ENCODE data around the gene PERM1.

The PERM1 gene

GRCh38 chr1:954927-955326 lies 27.0 kb downstream of the PERM1 start:
- DNase-seq (ENCODE audit: low spot score): no peak
- no peak for TF ChIP-seq CTCF (IDR thresholded peaks at IDR 0.05; ENCODE audit: extremely low read depth, missing control alignments)

- no peak for TF ChIP-seq CTCF (IDR thresholded peaks at IDR 0.05; ENCODE audit: extremely low read depth, missing control alignments)
- DNase-seq (ENCODE audit: low spot score): no peak
These were observed 28.2 kb downstream of the PERM1 start for GRCh38 chr1:953524-954320.

DNA sequence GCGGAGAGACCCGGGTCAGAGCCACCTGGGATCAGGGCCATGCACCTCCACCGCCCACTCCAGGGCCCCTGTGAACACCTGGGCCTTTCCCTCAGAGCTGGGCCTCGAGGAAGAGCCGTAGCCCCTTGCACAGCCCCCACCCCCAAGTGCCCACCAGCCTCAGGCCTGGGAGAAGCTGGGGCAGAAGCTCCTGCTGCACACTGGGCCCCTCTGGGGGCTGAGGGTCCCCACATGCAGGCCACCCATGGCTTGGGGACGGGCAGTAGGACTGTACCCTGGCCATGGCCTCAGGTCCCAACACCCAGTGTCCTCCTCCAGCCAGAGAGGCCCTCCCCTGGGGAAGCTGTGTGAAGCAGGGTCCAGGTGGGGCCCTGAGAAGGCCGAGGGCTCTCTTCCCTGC lies 29.3 kb downstream of the PERM1 start:
- TF ChIP-seq CTCF (IDR thresholded peaks at IDR 0.05; ENCODE audit: extremely low read depth, missing control alignments): no peak
- no peak for DNase-seq (ENCODE audit: low spot score)

DNA sequence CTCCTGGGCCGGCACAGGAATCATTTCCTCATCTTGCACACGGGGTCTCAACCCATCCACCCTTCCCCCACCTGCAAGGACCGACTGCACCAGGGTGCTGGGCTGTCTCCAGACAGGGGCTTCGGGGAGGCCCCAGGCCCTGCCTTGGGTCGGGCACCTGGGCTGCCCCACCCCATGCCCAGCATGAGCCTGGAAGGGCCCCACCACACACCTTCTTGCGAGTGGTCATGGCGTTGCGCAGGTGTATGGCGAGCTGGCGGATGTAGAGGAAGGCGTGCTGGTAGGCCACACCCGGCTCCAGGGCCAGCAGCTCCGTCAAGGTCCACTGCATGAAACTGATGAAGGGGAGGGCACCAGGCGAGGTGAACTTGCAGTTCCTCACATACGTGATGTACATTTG lies 29.7 kb downstream of the PERM1 start:
- no peak for DNase-seq (ENCODE audit: low spot score)
- TF ChIP-seq CTCF (IDR thresholded peaks at IDR 0.05; ENCODE audit: extremely low read depth, missing control alignments): no peak

- DNase-seq (ENCODE audit: low spot score): no peak
- no peak for TF ChIP-seq CTCF (IDR thresholded peaks at IDR 0.05; ENCODE audit: extremely low read depth, missing control alignments)
These were observed 30.5 kb downstream of the PERM1 start for GRCh38 chr1:951364-951763.

DNA sequence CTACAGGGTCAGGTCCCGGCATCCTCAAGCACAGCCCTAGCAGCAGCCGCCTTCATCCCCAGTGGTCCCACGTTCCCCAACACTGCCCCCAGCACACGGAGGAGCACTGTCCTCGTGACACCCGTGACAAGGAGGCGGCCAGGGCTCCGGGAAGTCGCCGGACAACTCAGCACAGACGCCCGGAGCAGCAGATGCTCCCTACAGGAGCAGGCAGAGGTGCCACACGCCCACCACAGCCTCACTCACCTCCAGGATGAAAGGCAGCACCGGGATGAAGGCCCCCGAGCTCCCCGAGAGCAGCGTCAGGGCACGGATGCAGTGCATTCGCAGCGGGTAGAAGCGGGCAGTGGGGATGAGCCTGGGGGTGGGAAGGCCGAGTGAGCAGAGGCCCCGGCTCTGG lies 31.0 kb downstream of the PERM1 start:
- TF ChIP-seq CTCF (IDR thresholded peaks at IDR 0.05; ENCODE audit: extremely low read depth, missing control alignments): no peak
- DNase-seq (ENCODE audit: low spot score): no peak

DNA sequence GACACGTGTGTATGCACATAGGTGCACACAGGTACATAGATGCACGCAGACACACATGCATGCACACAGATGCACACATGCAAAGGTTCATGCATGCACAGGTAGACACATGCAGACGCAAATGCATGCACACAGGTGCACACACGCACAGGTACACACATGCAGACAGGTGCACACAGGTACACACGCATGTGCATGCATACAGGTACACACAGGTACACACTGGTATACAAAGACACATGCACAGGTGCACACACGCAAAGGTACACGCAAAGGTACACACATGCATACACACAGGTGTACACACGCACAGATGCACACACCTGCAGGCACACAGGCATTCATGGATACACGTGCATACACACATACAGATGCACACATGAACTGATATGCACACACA lies 31.6 kb downstream of the PERM1 start:
- DNase-seq (ENCODE audit: low spot score): no peak
- TF ChIP-seq CTCF (IDR thresholded peaks at IDR 0.05; ENCODE audit: extremely low read depth, missing control alignments): no peak
